PC-3 (cell line): ENCODE measurements around the gene RMP24.
"Not testable (repeated sequence)": the region's sequence is repeated elsewhere in the genome, so short reads cannot be mapped to it uniquely, and the experiment has no call there.

ENCODE experiments used
- EZH2 ChIP-seq: fragments of 300-600 bp; sonication (generic); IDR thresholded peaks from one replicate; pipeline ENCODE4 v1.6.1; 2017; ENCODE audit warnings: antibody characterized with exemption, mild to moderate bottlenecking, low read length; ENCODE audit not compliant: unreplicated experiment
- EZH2phosphoT487 ChIP-seq: fragments of 300-600 bp; sonication (generic); IDR thresholded peaks from 2 replicates; pipeline ENCODE4 v1.6.1; 2018; ENCODE audit warnings: mild to moderate bottlenecking, antibody characterized with exemption, low read length, borderline replicate concordance
- TF ChIP-seq, protein P1 (sequence below): fragments of 300-600 bp; sonication (generic); conservative IDR thresholded peaks from 2 replicates; pipeline ENCODE4 v1.5.1; 2017; ENCODE audit warnings: antibody characterized with exemption, low read depth, mild to moderate bottlenecking, low read length

DNA sequence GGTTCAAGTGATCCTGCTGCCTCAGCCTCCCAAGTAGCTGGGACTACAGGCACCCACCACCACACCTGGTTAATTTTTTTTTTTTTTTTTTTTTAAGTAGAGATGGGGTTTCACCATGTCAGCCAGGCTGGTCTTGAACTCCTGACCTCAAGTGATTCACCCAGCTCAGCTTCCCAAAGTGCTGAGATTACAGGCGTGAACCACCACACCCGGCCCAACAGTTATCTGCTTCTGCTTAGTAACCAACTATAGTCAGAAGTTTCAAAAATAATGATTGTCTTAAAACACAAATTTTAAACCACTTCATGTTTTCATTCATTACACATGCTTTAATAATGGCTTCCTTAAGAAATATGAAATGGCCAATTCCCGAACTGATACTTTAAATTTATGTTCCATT lies 51.8 kb downstream of the RMP24 start:
- TF ChIP-seq, protein P1, sequence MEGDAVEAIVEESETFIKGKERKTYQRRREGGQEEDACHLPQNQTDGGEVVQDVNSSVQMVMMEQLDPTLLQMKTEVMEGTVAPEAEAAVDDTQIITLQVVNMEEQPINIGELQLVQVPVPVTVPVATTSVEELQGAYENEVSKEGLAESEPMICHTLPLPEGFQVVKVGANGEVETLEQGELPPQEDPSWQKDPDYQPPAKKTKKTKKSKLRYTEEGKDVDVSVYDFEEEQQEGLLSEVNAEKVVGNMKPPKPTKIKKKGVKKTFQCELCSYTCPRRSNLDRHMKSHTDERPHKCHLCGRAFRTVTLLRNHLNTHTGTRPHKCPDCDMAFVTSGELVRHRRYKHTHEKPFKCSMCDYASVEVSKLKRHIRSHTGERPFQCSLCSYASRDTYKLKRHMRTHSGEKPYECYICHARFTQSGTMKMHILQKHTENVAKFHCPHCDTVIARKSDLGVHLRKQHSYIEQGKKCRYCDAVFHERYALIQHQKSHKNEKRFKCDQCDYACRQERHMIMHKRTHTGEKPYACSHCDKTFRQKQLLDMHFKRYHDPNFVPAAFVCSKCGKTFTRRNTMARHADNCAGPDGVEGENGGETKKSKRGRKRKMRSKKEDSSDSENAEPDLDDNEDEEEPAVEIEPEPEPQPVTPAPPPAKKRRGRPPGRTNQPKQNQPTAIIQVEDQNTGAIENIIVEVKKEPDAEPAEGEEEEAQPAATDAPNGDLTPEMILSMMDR = not testable (repeated sequence)
- not testable (repeated sequence) for TF ChIP-seq EZH2phosphoT487, EZH2
